EL (cell line): ENCODE results near the gene LYPD6.

Source experiments
- DNase-seq: peaks from one replicate; pipeline ENCODE4 v3.0.0-alpha.2; 2016

Gene LYPD6

GRCh38 chr2:149353421-149353820, 23.0 kb downstream of the LYPD6 start:
- DNase-seq, result no peak

GRCh38 chr2:149355716-149356422, 25.5 kb downstream of the LYPD6 start:
- no peak for DNase-seq

DNA sequence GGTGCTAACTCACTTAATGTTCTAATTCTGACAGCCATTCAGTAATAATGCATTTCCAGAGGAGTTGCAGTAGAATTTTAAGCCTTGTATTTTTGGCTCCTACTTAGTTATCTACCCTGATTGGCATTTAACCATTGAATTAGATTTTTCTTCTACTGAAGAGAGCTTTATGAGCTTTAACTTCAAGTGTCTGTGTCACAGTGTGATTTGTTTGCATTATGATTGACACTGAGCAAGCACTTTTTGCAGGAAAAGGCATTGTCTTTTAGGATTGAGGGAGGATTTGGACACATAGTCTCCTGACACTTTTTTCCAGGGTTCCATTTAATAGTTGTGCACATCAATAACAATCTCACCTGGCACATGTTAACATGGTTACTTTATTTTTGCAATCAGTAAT, 26.7 kb downstream of the LYPD6 start:
- DNase-seq, result no peak

DNA sequence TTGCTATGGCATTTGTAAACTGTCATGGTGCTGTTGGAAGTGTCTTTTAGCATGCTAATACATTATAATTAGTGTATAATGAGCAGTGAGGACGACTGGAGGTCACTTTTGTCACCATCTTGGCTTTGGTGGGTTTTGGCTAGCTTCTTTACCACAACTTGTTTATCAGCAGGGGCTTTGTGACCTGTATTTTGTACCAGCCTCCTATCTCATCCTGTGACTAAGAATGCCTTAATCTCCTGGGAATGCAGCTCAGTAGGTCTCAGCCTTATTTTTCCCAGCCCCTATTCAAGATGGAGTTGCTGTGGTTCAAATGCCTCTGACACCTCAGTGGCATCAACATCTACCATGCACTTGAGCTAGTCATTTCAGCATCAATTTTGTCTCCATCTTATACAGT, 29.7 kb downstream of the LYPD6 start:
- DNase-seq, result peak; percentile 31

GRCh38 chr2:149363958-149364357, 33.6 kb downstream of the LYPD6 start:
- DNase-seq, result no peak

DNA sequence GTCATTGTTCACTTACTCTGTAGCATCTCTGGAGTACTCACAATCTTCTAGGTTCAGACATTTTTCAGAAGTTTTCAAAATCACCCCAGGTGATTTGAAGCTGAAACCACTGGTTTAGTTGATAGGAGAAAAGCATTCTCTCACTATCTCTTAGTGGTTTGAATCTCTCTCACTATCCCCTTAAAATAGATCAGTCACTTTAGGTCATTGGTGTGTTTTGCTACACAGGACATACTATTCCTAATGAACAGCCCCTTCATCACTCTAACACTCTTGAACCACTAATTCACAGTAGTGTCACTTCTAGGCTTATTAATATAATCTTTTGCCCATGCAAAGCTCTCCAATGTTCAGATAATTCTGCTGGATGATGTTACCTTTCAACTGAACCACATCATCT, 34.5 kb downstream of the LYPD6 start:
- DNase-seq, result no peak

- peak; percentile 71 for DNase-seq
Observed at GRCh38 chr2:149365931-149366583, 35.7 kb downstream of the LYPD6 start.

- DNase-seq, result no peak
Observed at GRCh38 chr2:149370061-149370775, 39.8 kb downstream of the LYPD6 start.

DNA sequence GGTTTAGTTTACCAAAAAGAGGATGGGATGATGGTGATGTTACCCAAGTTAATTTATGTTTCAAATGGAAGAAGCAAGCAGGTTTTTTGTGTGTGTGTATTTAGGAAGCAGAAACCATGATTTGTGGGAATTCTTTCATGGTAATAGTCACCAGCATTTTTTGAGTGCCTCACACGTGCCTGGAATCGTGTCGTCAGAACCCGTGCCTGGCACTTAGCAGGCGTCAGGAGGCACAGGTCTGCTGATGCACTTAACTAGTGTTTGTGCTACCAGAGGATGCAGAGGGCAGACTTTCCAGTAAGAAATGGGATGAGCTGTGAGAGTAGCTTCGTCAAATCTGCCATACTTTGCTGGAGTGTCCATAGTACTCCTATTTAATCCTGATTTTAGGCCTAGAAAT, 41.1 kb downstream of the LYPD6 start:
- DNase-seq, result no peak

- peak; percentile 33 for DNase-seq
Observed at GRCh38 chr2:149375801-149376361, 45.5 kb downstream of the LYPD6 start.

DNA sequence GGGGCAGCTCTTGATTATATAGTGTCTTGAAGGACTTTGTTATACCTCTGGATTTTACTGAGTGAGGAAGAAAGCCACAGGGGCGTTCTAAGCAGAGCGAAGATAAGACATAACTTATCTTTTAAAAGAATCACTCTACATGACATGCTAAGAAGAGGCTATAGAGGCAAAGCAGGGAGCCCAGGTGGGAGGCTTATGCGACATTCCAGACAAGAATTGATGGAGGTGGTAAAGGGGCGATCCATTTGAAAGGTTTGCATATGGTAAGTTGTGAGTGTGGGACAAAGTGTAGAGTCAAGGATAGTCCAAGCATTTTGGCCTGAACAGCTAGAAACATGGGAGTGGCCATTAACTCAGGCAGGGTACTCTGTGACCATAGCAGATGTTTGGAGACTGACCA, 49.8 kb downstream of the LYPD6 start:
- no peak for DNase-seq

DNA sequence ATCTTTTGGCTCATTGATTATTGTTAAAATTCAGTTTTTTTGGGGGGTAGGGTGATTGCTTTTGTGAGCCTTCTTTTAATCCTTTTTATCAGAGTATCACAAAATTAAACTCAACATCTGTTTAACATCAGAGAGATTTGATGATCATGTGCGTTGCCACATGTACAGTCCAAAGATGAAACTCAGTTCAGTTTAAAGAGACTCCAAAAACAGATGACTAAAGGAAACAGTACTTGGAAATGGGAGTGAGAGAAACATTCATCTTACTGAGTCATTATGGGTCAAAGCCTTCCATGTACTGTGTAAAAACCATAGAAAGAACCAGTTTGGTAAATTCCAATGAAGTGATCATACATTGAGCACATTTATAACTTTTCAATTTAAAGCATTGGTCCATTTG, 53.0 kb downstream of the LYPD6 start:
- peak; percentile 79 for DNase-seq

GRCh38 chr2:149385350-149385749, 55.0 kb downstream of the LYPD6 start:
- DNase-seq, result no peak

- DNase-seq, result no peak
Observed at GRCh38 chr2:149387411-149387810, 57.0 kb downstream of the LYPD6 start.

DNA sequence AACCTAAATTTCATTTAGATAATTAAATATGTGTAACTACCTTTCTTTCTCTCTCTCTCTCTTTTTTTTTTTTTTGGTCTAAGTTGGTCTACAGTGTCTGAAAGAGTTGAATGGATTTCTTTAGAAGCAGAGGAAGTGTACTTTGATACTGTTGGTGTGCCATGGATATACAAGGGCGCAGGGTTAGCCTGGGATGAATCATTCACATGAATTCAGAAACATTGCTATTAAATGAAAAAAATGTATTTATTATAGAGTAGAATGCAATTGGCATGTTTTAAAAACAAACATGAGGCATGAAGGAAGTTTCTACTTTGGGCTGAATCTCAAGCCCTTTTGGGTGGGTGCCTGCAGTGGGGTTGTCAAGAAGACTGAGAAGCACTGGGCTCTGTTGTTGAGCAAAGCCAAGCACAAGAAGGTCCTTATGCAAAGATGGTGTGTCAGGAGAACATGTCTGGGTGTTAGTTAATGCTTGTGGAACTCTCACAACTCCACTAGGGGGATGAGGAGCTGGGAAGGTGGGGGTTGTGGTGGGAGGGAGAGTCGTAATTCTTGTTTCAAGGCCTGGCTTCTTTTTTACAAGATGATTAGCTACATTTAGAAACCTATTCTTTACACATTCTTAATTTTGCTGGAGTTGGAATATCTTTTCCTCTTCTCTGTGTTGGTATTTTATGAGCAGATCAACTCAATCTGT, 57.9 kb downstream of the LYPD6 start:
- no peak for DNase-seq

DNA sequence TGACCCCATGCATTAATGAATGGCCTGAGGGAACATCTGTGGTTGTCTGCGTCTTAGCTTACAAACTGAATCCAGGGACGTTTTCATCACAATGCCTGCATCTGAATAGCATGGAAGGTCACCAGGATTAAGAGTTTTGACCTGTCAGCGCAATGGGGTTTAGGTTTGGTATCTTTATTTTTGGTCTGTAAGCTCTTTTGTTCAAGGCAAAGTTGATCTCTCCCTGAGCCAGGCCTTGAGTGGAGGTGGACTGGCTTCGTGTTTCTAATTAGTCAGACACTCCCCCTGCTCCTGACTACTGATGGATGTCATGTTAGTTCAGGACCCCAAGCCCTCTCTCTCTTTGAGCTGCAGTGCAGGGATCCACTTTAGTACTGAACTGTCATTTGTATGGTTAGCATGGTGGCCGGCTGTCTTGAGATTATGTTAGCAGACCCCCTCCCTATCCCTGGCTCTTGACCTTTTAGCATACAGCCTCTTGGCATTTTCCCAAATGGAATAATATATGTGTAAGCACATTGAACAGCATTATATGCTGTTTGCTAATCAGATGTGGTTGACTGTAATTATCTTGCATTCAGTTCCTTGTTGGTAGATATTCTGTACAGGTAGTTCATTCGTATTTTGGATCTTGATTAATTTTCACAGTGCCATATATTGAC, 59.2 kb downstream of the LYPD6 start:
- no peak for DNase-seq

DNA sequence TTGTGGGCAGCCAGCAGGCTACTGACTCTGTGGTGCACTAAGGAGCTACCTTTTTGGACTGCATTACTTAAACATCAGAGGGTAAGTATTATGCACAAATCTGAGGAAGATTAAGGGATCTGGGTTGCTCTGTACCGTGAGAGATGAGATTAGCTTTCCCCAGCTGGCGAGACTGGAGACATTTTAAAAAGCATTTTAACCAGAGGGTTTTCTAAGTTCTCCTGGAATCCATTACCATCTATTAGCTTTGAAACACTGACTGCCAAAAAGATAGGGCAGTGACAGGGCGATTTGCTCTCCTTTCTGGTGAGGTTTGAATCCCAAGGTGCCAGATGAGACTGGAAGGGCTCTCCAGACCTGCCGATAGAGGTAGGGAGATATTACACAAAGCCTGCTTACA, 63.2 kb downstream of the LYPD6 start:
- no peak for DNase-seq

- peak; percentile 40 for DNase-seq
Observed at GRCh38 chr2:149394864-149395263, 64.5 kb downstream of the LYPD6 start.

GRCh38 chr2:149399934-149400615, 69.7 kb downstream of the LYPD6 start:
- no peak for DNase-seq

GRCh38 chr2:149400997-149401396, 70.6 kb downstream of the LYPD6 start:
- peak; percentile 85 for DNase-seq

DNA sequence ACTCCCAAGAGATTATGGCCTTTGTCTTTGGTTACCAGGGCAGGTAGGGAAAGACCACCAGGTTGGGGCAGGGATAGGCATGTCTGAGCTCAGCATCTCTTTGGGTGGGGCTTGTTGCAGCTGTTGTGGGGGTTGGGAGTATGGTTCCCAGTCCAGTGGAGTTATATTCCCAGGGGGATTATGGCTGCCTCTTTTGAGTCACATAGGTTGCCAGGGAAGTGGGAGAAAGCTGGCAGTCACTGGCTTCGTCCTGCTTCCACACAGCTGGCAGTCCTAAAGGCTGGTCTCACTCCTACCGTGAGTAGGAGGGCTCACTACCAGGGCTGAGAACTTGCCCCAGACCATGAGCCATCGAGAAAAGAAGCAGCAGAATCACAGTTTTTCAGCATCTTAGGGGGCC, 79.1 kb downstream of the LYPD6 start:
- DNase-seq, result no peak
